H1 (cell line): Measurements from ENCODE around the gene ARHGAP24. TPM values are rescaled to one million over a fixed set of nuclear protein-coding genes. Genes with fewer than 3 reads are reported as not detected.

Experiments used
- CTCF ChIA-PET: fragments of 300-600 bp; sonication (Branson Sonifier 250); formaldehyde crosslinking; loops from one replicate; lab custom pipeline; 2021; ENCODE audit not compliant: partially characterized antibody; lab: Charles Lee
- POLR2A ChIA-PET: fragments of 300-600 bp; sonication (Branson Sonifier 250); formaldehyde crosslinking; loops from one replicate; lab custom pipeline; 2021; ENCODE audit warnings: inconsistent platforms; ENCODE audit not compliant: partially characterized antibody; lab: Charles Lee
- DNase-seq, 2 experiments: peaks; one replicate each; pipeline versions ENCODE4 v3.0.0 to v3.0.0-alpha.2; 2010 to 2022; ENCODE audit warnings: low spot score in 2 of 2, low read depth in 1 of 2, mixed read lengths in 1 of 2
- FAIRE-seq: peaks from 2 replicates; lab custom pipeline; 2011; peaks lifted over from hg19 to GRCh38; lab: Jason Lieb, UNC
- H2AFZ ChIP-seq: 2 replicates; pipeline ENCODE4 v1.8.1; 2012; ENCODE audit warnings: low read length, inconsistent platforms
- H2AK5ac ChIP-seq: 2 replicates; pipeline ENCODE4 v1.6.1; 2013; ENCODE audit warnings: low read depth, low read length
- H2BK120ac ChIP-seq: replicated peaks from 2 replicates; pipeline ENCODE3; 2013; ENCODE audit warnings: low read depth, low read length, inconsistent platforms
- H2BK12ac ChIP-seq: 2 replicates; pipeline ENCODE4 v1.6.1; 2013; ENCODE audit warnings: low read depth, low read length
- H2BK15ac ChIP-seq: 2 replicates; pipeline ENCODE4 v1.6.1; 2013; ENCODE audit warnings: low read length
- H2BK20ac ChIP-seq: 2 replicates; pipeline ENCODE4 v1.6.1; 2013; ENCODE audit warnings: low read length
- H2BK5ac ChIP-seq: 2 replicates; pipeline ENCODE4 v1.6.1; 2013; ENCODE audit warnings: low read depth, low read length
- H3K14ac ChIP-seq: 2 replicates; pipeline ENCODE4 v1.6.1; 2013; ENCODE audit warnings: inconsistent platforms; ENCODE audit not compliant: insufficient read length
- H3K18ac ChIP-seq: 2 replicates; pipeline ENCODE4 v1.6.1; 2013; ENCODE audit warnings: low read length; ENCODE audit errors: extremely low read depth
- H3K23ac ChIP-seq: 2 replicates; pipeline ENCODE4 v1.6.1; 2013; ENCODE audit warnings: inconsistent platforms; ENCODE audit not compliant: insufficient read length
- H3K23me2 ChIP-seq: 2 replicates; pipeline ENCODE4 v1.6.1; 2013; ENCODE audit warnings: low read depth, low read length
- H3K27ac ChIP-seq: 2 replicates; pipeline ENCODE4 v1.6.1; 2011; ENCODE audit warnings: low read depth, low read length, inconsistent platforms
- H3K27me3 ChIP-seq, 4 experiments: replicated peaks in 1 of 4; 1 replicate in 1 of 4; 2 replicates in 3 of 4; pipeline versions ENCODE4 v1.6.1 to v1.8.1; 2011 to 2013; ENCODE audit warnings: low read length in 3 of 4, mild to moderate bottlenecking in 3 of 4, inconsistent platforms in 2 of 4, mixed read lengths in 2 of 4, moderate library complexity in 1 of 4; ENCODE audit not compliant: control insufficient read depth in 3 of 4, insufficient read depth in 3 of 4; ENCODE audit errors: extremely low read depth in 1 of 4
- H3K36me3 ChIP-seq, 4 experiments: 2 replicates each; pipeline versions ENCODE4 v1.6.1 to v1.8.1; 2011 to 2013; ENCODE audit warnings: mild to moderate bottlenecking in 4 of 4, low read length in 3 of 4, moderate library complexity in 2 of 4, control low read depth in 1 of 4, inconsistent platforms in 1 of 4; ENCODE audit not compliant: insufficient read depth in 4 of 4, control insufficient read depth in 2 of 4
- H3K4ac ChIP-seq: replicated peaks from 2 replicates; pipeline ENCODE3; 2013; ENCODE audit warnings: low read length, low read depth, mixed read lengths, inconsistent platforms; ENCODE audit not compliant: insufficient read length
- H3K4me1 ChIP-seq, 4 experiments: replicated peaks in 1 of 4; 1 replicate in 1 of 4; 2 replicates in 3 of 4; pipeline versions ENCODE4 v1.6.1 to v1.8.1; 2011 to 2013; ENCODE audit warnings: low read length in 3 of 4, inconsistent platforms in 2 of 4, mixed read lengths in 1 of 4; ENCODE audit not compliant: insufficient read depth in 4 of 4, control insufficient read depth in 3 of 4
- H3K4me2 ChIP-seq, 2 experiments: 2 replicates each; pipeline versions ENCODE4 v1.6.1 to v1.8.1; 2011 to 2013; ENCODE audit warnings: low read depth in 2 of 2, low read length in 2 of 2, control low read depth in 1 of 2, inconsistent platforms in 1 of 2, mild to moderate bottlenecking in 1 of 2; ENCODE audit not compliant: insufficient read depth in 1 of 2
- H3K4me3 ChIP-seq, 4 experiments: fragments of 200-600, 300-600 bp in 1 of 4; sonication (generic), shearing (Covaris generic), sonication (Bioruptor Twin) in 1 of 4; 2 replicates each; pipeline versions ENCODE4 v1.5.1 to v1.8.1; 2011 to 2016; ENCODE audit warnings: low read length in 4 of 4, low read depth in 3 of 4, control low read depth in 2 of 4, inconsistent platforms in 2 of 4, mild to moderate bottlenecking in 2 of 4, mixed read lengths in 1 of 4, moderate library complexity in 1 of 4; ENCODE audit not compliant: insufficient read depth in 2 of 4; ENCODE audit errors: extremely low read depth in 1 of 4
- H3K56ac ChIP-seq: replicated peaks from 2 replicates; pipeline ENCODE3; 2013; ENCODE audit warnings: low read depth, mild to moderate bottlenecking, mixed read lengths, low read length, inconsistent platforms; ENCODE audit not compliant: insufficient read length
- H3K79me1 ChIP-seq: 2 replicates; pipeline ENCODE4 v1.6.1; 2013; ENCODE audit warnings: low read depth, low read length, control low read depth
- H3K79me2 ChIP-seq, 2 experiments: 2 replicates each; pipeline versions ENCODE4 v1.6.1 to v1.8.1; 2012 to 2013; ENCODE audit warnings: low read length in 2 of 2, mild to moderate bottlenecking in 2 of 2, inconsistent platforms in 1 of 2; ENCODE audit not compliant: insufficient read depth in 2 of 2, control insufficient read depth in 1 of 2
- H3K9ac ChIP-seq, 4 experiments: replicated peaks in 1 of 4; 1 replicate in 1 of 4; 2 replicates in 3 of 4; pipeline versions ENCODE4 v1.6.1 to v1.8.1; 2011 to 2013; ENCODE audit warnings: low read depth in 3 of 4, low read length in 3 of 4, control low read depth in 2 of 4, mild to moderate bottlenecking in 2 of 4, moderate library complexity in 2 of 4, inconsistent platforms in 1 of 4; ENCODE audit errors: extremely low read depth in 1 of 4
- H3K9me3 ChIP-seq, 2 experiments: 2 replicates each; pipeline versions ENCODE4 v1.6.1 to v1.8.1; 2012 to 2013; ENCODE audit warnings: mild to moderate bottlenecking in 2 of 2, moderate library complexity in 2 of 2, control low read depth in 1 of 2, inconsistent platforms in 1 of 2, low read depth in 1 of 2, low read length in 1 of 2, mixed read lengths in 1 of 2; ENCODE audit not compliant: insufficient read depth in 2 of 2
- H4K20me1 ChIP-seq, 2 experiments: replicated peaks in 1 of 2; 2 replicates each; pipeline versions ENCODE3 to v1.8.1; 2011 to 2013; ENCODE audit warnings: inconsistent platforms in 2 of 2, low read length in 2 of 2, mild to moderate bottlenecking in 1 of 2; ENCODE audit not compliant: insufficient read depth in 2 of 2, control insufficient read depth in 1 of 2
- H4K5ac ChIP-seq: 2 replicates; pipeline ENCODE4 v1.6.1; 2013; ENCODE audit warnings: low read length, low read depth, mixed read lengths, inconsistent platforms; ENCODE audit not compliant: insufficient read length
- H4K8ac ChIP-seq: 2 replicates; pipeline ENCODE4 v1.8.0; 2013; ENCODE audit warnings: mild to moderate bottlenecking, moderate library complexity, low read length, inconsistent platforms; ENCODE audit not compliant: insufficient read depth; ENCODE audit errors: extremely low read depth
- H4K91ac ChIP-seq: replicated peaks from 2 replicates; pipeline ENCODE3; 2013; ENCODE audit warnings: low read length, mixed read lengths, inconsistent platforms; ENCODE audit not compliant: insufficient read length
- JUN ChIP-seq: IDR thresholded peaks from 2 replicates; pipeline ENCODE4 v1.6.1; 2011; ENCODE audit warnings: low read depth, mild to moderate bottlenecking, improper control_type of control experiment, low read length
- WGBS, 2 experiments: shearing (Covaris generic) in 1 of 2; methylation state at CpG; one replicate each; pipeline versions ENCODE4 v1.1.6 to v1.1.7; 2013 to 2015; ENCODE audit warnings: low lambda C conversion rate in 2 of 2, mixed read lengths in 2 of 2, inconsistent platforms in 1 of 2, low coverage in 1 of 2, missing lambda C conversion rate in 1 of 2; ENCODE audit not compliant: insufficient replicate concordance in 2 of 2, insufficient coverage in 1 of 2, insufficient read length in 1 of 2; ENCODE audit errors: extremely low coverage in 1 of 2, missing lambda C conversion rate in 1 of 2; 5-methylcytosine and 5-hydroxymethylcytosine counted together
- polyA plus RNA-seq, 7 experiments: library from polyadenylated mRNA; depleted of rRNA in 3 of 7; stranded (reverse) in 5 of 7; unstranded in 2 of 7; fragments of >200 nt in 5 of 7; fragments of 200-250 nt in 2 of 7; gene quantifications; 1 replicate in 5 of 7; 2 replicates in 1 of 7; 4 replicates in 1 of 7; pipeline versions ENCODE4 v1.2.1 to v1.2.3, GENCODE V29; 2011 to 2013; ENCODE audit warnings: missing spikeins in 2 of 7, mixed read lengths in 2 of 7
- total RNA-seq: library from RNA; stranded (reverse); fragmentation: NEBNext Ultra II Directional; extraction: Animal tissue kit (Norgen Biotek cat#: 25700); gene quantifications from 2 replicates; pipeline ENCODE4 v1.2.1, GENCODE V29; 2021

Gene ARHGAP24
- total and polyA plus RNA-seq, 2 of the 8 experiments (the other 6 are each of a cell fraction or from before 2014, with no cell fraction given), result 0.08 to 0.50 TPM

- no peak overlapping the region for H4K5ac ChIP-seq
- no peaks in the 10 kb centered on the region for H3K79me1 ChIP-seq
- H2BK20ac ChIP-seq, result no peak overlapping the region
- no peak overlapping the region for H3K4me3 ChIP-seq
- no peak overlapping the region for H3K27ac ChIP-seq
- CTCF ChIA-PET, result interaction anchor here (0.9 to 2.7 kb wide), 2 partner anchors 16 to 21 kb away, joined by 3 to 6 read pairs; no protein-coding TSS in a partner anchor
- no peaks in the 10 kb centered on the region for H3K23me2 ChIP-seq
- H3K36me3 ChIP-seq, result no peaks in the 10 kb centered on the region
- no peak overlapping the region for H4K8ac ChIP-seq
- H3K79me2 ChIP-seq, result no peaks in the 10 kb centered on the region
- no peak overlapping the region for H3K23ac ChIP-seq
- H3K18ac ChIP-seq, result no peak overlapping the region
- H2BK5ac ChIP-seq, result no peak overlapping the region
- H3K9ac ChIP-seq, result no peak overlapping the region
- H2AK5ac ChIP-seq, result no peak overlapping the region
- no peak for FAIRE-seq
- no peak overlapping the region for H2BK12ac ChIP-seq
- H2AFZ ChIP-seq, result no peak overlapping the region
- H3K9me3 ChIP-seq, result no peaks in the 10 kb centered on the region
- POLR2A ChIA-PET, result no interaction called here
- H3K4me2 ChIP-seq, result no peak overlapping the region
- no peak overlapping the region for H2BK120ac ChIP-seq
- H3K4ac ChIP-seq, result no peak overlapping the region
- H3K14ac ChIP-seq, result no peak overlapping the region
- DNase-seq, result no peak
- H3K4me1 ChIP-seq, result no peaks in the 10 kb centered on the region
- no peak overlapping the region for H2BK15ac ChIP-seq
- no peak overlapping the region for H4K91ac ChIP-seq
- 88% methylated on average over 8 of the region's 8 CpGs; no CpG with 5 or more reads in 1 of the 2 experiments for WGBS, 2 experiments
- H4K20me1 ChIP-seq, result no peaks in the 10 kb centered on the region
- H3K56ac ChIP-seq, result no peak overlapping the region
- H3K27me3 ChIP-seq, result no peaks in the 10 kb centered on the region
- TF ChIP-seq JUN, result no peak
These were observed 251.6 kb downstream of the ARHGAP24 start for GRCh38 chr4:85726555-85726954.
